GM21381 (cell line): ENCODE results near the gene IL17REL.

ENCODE experiments used
- ATAC-seq: cut with Tn5 transposase; IDR thresholded peaks from one replicate; pipeline ENCODE4 v1.9.1; 2021; ENCODE audit warnings: mild to moderate bottlenecking, moderate library complexity; ENCODE audit not compliant: unreplicated experiment

Gene IL17REL

DNA sequence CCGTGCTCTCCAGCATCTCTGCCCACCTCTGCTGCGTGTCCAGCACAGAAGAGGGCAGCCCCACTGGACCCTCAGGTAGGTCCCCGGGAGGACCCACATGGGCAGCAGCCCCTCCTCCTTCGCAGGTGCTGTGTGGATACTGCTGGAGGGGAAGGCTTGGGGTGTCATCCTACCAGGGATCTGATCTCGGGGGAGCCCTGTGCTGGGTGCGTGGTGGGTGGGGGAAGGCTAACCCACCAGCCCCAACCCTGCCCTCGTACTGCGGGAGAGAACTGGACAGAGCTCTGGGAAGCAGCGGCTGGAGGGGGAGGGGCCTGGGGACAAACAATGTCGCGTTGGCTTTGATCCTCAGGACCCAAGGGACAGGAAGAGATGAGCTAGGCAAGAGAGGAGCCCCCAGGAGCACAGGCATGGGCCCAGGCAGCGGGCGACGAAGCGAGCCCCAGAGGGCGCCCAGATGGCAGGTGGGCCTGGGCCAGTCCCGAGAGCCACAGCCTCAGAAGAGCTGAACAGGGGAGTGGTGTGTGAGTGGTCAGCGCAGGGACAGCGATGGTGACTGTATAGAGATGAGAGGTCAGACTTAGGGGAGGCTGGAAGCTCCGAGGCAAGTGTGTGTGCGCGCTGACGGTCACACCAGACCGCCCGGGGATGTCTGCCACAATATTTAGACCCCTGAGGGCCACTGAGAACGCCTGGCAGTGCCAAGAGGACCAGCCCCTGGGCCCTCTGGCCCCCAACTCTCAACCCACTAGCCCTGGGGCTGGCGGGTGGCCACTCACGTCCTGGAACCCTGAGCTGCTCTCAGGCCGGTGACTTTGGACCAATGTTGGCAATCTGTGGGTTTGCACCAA is 53.4 kb downstream of the IL17REL start:
- ATAC-seq, result no peak

DNA sequence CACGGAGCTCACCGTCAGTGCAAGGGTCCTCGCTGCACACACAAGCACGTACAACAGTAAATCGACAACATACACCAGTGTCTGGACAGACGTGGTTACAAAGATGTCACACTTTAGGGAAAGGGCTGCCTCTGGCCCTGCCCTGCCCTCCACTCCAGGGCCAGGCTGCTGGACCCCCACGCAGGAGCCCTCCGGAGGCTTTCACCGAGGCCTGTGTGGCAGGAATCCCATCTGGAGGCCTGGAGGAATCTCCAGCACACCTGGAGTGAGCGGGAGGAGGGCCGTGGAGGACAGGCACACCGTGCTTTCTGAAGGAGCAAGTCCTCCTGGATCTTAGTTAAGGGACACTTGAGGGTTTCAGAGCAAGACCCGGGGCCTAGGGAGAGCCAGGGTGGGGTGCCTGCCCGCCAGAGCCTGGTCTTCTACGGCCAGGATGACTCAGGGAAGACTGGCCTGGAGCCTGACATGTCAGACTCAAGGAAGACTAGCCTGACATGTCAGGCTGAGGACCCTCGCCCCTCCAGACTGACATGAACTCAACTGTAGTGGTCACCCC is 54.1 kb downstream of the IL17REL start:
- no peak for ATAC-seq

- no peak for ATAC-seq
Measured at GRCh38 chr22:49957826-49958365, 54.7 kb downstream of the IL17REL start.

DNA sequence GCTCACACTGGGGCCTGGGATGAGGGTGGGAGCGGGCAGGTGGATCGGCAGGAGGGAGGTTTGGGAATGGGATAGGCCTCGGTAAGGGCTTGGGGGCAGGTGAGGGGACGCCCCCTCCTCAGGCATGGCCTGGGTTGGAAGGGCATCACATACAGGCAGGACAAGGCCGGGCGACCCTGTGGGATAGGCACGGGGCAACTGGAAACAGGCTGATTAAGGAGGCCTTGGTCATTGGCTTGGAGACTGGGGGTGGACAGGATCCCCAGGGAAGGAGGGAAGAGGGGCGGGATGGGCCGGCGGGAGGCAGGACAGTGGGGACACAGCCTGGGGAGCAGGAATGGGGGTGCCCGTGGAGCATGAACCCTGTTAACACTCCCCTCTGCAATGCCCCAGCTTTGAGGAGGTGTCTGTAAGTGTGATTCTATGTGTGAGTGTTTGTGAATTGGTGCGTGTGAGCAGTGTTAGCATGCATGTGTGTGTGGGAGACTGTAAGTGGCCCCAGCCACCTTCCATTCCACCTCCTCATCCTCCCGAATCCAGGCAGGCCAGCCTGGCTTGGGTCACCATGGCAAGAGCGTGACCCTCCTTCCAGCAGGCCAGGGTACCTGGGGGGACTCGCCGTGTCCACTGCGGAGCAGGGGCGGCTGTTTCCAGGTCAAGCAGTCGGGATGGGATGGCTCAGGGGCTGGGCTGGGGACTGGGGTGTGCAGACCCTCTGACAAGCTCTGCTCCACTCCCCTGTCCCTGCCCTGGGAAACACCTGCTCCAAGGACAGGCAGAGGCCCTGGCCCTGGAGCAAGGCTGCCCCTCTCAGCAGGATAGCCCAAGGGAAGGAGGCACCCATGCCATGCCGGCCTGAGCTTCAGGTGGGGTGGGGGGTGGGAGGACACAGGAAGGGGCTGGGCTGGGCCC is 55.4 kb downstream of the IL17REL start:
- ATAC-seq, result no peak

DNA sequence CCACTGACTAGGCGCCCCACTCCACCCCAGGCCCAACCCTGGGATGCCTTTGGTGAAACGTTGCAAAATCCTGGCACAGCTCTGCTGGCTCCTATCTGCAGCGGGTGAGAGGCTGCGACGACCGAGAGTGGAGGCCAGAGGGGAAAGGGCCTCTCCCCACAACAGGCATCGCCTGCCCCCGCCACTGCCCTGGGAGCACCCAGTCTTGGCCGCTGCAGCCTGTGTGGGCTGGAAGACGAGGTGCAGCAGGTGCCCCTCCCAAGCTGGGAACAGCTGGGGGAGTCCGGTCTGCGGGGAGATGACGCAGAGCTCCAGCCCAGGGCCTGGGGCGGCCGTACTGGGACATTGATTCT is 56.2 kb downstream of the IL17REL start:
- no peak for ATAC-seq

DNA sequence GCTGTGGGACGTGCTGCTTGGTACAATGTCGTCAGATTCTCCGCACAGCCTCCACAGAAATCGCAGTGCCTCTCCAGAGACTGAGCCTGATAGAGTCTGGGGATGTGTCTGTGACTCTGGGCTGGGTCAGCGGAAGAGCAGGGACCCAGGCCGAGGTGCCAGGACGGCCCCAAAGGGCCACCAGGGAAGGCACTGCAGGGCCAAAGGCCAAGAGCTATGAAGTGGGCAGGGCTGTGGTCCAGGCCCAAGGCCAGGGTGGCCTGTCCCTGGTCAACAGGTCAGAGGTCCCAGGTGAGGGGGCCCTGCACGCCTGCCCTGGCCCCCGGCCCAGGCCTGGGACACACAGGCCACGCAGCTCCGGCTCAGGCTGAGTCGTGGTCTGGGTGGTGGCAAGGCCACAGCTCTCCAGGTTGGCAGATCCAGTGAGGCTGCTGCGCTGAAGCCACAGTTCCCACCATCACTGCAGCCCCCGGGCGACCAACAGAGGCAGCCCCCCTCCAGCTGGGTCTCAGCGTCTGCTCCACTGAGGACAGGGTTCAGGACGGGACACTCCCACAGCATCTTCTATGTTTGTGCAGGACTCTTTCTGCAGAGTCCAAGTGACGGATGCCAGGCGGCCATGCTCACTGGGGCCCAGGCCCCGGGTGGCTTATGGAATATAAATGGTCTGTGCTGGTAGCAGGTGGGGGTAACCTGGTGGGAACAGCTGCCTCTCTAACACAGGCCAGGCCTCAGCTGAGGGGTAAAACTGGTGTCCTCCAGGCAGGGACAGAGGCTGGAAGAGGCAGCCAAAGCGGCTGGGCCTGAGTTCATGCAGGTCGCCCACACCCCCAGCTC is 56.8 kb downstream of the IL17REL start:
- ATAC-seq, result no peak

DNA sequence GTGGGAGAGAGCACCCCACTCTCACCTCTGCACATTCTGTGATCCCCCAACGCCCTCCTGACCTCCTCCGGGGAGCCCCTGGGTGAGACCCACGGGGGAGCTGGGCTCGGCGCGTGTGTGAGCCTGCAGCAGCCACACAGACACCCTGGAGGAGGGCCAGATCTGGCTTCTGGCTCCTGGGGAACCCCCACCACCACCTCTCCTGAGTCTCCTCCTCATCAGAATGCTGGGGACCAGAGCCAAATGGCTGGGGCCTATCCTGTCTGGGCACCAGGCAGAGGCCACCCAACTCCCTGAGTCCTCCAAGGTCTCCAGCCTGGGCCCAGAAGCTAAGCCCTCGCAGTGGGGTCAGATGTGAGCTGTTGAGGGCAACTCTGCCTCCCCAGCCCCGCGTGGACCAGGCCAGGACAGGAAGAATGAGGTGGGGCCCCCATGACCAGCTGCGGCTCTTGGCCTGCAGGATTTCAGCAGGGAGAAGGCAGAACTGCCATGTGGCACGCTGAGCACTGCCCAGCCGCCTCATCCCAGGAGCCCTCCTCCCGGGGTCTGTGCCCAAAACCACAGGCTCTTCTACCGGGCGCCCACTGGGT is 57.5 kb downstream of the IL17REL start:
- ATAC-seq, result no peak

DNA sequence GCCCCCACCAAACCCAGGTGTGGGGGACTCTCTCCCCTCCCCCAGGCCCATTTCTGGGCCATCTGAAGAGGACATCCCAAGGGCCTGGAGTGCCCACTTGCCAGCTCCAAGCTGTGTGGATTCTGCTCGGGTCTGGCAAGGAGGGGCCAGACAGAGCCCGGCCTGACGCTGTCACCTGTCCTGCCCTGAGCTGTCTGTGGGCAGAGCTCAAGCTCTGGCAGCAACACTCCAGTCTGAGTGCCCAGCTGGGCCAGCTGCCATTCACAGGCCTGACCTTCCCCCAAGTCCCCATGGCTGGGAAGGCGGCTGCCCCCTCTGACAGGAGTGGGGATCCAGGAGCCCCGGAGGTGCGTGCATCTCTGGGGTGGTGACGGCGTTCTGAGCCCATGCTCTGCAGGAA is 58.2 kb downstream of the IL17REL start:
- no peak for ATAC-seq

- no peak for ATAC-seq
Measured at GRCh38 chr22:49953680-49954344, 58.8 kb downstream of the IL17REL start.

DNA sequence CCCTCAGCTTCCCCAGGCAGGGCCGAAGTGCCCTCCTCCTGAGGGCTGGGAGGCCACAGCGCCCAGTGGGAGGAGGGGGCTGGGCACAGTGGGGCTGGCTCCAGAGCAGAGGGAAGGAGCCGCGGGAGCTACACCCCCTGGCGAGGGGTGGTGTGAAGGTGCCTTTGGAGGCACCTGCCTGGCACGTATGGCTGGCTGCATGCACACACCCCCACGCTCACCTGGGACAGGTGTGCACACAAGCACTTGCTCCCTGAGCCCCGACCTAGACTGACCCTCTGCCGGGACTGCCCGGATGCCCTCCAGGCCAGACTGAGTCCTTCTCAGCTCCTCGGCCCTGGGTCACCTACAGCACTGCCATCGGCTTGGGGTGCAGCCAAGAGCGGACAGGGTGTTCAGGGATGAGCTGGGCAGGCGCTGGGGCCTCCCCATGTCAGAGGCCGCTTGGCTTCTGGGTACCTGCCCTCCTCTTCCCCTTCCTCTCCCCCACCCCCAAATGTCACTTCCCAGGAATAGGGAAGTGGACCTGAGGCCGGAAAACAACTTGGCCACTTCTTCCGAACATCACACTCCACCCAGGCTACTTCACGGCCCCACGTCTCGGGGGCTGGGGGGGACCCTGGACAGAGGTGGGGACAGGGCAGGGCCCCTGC is 59.4 kb downstream of the IL17REL start:
- no peak for ATAC-seq

- ATAC-seq, result no peak
Measured at GRCh38 chr22:49951986-49952896, 60.3 kb downstream of the IL17REL start.

- no peak for ATAC-seq
Measured at GRCh38 chr22:49951678-49951985, 60.9 kb downstream of the IL17REL start.

GRCh38 chr22:49951000-49951677 is 61.4 kb downstream of the IL17REL start:
- no peak for ATAC-seq

GRCh38 chr22:49950396-49950994 is 62.1 kb downstream of the IL17REL start:
- no peak for ATAC-seq

GRCh38 chr22:49949914-49950292 is 62.7 kb downstream of the IL17REL start:
- ATAC-seq, result no peak

GRCh38 chr22:49948958-49949913 is 63.3 kb downstream of the IL17REL start:
- ATAC-seq, result no peak
